HG03565 (cell line): ENCODE results near the gene TMEM121B.

Source experiments
- ATAC-seq: cut with Tn5 transposase; IDR thresholded peaks from one replicate; pipeline ENCODE4 v1.9.1; 2021; ENCODE audit warnings: mild to moderate bottlenecking, moderate library complexity; ENCODE audit not compliant: unreplicated experiment

TMEM121B gene

DNA sequence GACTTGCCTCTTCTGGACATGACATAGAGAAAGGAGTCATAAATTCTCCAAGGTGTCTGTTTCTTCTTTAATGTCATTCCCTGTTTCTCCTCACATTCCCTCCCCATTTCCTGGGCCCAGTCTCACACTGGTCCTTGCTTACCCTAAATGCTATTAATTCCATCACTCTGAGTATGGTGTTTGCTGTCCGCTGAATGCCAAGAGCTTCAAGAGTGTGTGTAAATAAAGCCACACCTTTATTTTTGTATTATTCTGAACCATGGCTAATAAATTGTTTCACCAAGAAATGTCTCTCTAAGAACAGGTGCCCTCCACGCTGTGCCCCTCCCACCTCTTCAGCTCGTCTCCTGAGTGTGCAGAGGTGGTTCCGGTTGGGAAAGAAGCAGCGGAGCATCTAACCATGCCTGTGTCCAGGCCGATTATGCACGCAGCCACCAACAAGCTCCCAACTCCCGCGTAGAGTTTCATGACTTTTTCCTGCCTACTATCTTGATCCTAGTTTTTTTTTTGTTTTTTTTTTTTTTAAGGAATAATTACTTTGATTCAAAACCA is 8.6 kb downstream of the TMEM121B start:
- no peak for ATAC-seq

DNA sequence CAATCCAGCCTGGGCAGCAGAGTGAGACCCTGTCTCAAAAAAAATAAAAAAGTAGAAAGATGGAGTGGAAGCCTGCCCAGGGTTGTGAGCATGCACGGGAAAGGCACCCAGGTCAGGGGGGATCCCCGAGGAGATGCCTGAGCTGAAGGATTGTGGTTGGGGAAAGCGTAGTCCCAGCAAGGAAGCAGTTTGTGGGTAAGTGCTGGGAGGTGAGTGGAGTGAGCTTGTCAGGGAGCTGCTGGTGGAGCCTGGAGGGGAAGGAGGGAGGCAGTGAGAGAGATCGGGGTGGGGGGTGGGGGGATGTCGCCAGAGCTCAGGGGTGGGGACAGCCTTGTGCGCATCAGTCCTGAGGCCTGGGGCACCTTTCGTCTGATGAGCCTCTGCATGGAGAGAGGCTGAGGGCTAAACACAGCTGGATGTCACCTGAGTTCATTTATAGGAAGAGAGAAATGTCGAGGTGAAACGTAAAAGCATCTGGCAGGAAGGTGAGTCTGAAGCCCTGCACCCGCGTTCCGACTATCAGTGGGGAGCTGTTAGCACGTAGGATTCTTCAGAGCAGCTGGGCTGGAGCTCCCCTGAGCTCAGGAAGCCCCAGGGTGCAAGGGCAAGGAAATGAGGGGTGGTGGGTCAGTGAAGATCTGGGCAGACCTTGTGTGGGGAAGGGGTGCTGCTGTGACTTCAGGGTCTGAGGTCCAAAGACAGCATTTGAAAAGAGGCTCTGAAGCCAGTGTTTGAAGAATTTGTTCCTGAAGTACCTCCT is 10.2 kb downstream of the TMEM121B start:
- ATAC-seq, result no peak

DNA sequence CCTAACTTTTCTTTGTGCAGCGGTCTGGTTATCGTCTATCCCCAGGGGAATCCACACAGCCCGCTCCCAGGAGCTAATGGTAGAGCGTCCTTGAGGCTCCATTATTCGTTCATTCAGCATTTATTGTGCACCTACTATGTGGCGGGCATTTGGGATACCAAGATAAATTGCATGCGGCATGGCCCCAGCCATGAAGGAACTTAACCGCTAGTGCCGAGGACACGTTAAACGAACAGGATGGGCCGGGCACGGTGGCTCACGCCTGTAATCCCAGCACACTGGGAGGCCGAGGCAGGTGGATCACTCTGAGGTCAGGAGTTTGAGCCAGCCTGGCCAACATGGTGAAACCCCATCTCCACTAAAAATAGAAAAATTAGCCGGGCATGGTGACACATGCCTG is 11.2 kb downstream of the TMEM121B start:
- ATAC-seq, result no peak

DNA sequence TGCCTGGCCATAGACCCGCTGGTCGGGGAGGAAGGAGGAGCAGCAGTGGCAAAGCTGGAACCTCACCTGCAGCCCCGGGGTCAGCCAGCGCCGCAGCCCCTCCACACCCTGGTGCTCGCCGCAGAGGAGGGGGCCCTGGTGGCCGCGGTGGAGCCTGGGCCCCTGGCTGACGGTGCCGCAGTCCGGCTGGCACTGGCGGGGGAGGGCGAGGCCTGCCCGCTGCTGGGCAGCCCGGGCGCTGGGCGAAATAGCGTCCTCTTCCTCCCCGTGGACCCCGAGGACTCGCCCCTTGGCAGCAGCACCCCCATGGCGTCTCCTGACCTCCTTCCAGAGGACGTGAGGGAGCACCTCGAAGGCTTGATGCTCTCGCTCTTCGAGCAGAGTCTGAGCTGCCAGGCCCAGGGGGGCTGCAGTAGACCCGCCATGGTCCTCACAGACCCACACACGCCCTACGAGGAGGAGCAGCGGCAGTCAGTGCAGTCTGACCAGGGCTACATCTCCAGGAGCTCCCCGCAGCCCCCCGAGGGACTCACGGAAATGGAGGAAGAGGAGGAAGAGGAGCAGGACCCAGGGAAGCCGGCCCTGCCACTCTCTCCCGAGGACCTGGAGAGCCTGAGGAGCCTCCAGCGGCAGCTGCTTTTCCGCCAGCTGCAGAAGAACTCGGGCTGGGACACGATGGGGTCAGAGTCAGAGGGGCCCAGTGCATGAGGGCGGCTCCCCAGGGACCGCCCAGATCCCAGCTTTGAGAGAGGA is 11.9 kb downstream of the TMEM121B start:
- no peak for ATAC-seq

DNA sequence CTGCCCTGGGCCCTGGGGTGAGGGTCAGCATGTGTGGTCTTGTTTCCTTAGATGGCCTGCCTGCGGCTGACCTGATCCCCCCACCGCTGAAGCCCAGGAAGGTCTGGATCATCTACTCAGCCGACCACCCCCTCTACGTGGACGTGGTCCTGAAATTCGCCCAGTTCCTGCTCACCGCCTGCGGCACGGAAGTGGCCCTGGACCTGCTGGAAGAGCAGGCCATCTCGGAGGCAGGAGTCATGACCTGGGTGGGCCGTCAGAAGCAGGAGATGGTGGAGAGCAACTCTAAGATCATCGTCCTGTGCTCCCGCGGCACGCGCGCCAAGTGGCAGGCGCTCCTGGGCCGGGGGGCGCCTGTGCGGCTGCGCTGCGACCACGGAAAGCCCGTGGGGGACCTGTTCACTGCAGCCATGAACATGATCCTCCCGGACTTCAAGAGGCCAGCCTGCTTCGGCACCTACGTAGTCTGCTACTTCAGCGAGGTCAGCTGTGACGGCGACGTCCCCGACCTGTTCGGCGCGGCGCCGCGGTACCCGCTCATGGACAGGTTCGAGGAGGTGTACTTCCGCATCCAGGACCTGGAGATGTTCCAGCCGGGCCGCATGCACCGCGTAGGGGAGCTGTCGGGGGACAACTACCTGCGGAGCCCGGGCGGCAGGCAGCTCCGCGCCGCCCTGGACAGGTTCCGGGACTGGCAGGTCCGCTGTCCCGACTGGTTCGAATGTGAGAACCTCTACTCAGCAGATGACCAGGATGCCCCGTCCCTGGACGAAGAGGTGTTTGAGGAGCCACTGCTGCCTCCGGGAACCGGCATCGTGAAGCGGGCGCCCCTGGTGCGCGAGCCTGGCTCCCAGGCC is 12.7 kb downstream of the TMEM121B start:
- ATAC-seq, result no peak

DNA sequence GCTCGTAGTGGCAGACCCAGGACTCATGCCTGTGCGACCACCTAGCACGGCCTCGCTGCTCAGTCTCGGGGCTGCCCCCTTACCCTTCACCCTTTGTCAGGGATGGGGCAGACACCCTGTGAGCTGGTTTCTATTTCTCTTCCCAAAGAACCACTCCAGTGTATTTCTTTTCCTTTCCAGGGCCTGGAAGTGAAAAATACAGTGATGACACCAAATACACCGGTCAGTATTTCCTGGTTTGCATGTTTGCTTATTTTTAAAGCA is 13.7 kb downstream of the TMEM121B start:
- no peak for ATAC-seq

DNA sequence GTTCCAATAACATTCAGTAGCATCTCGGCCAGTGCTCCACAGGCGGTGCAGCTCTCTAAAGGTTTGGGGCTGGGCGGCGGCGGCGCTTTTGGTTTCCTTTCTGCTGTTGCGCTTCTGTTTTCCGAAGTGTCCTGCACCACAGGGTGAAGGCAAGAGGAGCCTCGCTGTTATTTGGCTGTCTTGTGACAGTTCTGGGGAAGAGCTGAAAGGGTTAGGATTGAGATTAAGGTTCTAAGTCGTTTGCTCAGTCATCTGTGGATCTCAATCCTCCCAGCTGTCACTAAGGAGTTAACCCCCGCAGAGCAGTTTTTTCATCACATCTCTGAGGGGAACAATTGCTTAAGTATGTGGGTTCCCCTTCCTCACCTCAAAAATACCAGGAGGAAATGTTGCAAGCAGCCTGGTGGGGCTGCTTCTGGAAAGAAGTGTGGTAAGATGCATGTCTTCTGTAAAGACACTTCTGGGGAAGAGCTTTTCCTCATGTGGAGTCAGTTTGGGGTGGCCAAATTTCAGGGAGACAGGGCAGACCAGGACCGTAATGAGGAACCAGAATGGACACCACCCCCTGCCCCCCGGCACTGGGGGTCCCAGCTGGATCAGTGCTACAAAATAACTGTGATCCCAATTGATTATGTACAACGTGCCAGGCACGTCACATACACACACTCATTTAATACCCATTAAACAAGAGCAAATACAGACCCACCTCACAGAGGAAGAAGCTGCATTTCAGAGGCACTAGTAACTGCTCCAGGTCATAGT is 14.2 kb downstream of the TMEM121B start:
- no peak for ATAC-seq

DNA sequence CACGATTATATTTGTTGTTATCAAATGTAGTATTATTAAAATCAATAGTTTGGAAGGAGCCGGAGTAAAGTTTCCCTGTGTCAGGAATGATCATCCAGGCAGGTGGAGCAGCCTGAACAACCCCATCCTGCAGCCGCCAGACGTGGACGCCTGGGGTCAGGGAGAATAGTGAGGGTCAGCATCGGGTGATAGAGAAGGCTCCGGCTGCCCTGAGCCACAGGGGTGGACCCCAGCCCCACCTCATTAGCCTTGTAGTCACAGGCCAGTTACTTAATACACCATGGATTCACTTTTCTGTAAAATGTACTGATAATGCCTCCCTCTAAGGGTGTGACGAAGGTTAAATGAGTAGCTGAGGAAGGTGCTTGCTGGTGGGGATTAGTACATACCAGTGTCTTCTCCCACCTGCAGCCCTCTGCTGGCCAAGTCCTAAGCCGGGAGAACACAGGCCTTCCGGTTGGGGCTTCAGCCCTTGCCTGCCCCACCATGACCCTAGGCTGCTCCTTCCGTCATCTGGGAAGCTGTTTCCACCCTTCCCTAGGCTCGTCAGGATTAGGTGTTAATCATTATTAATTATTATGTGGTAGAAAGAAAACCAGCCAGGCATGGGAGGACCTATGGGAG is 14.9 kb downstream of the TMEM121B start:
- no peak for ATAC-seq

DNA sequence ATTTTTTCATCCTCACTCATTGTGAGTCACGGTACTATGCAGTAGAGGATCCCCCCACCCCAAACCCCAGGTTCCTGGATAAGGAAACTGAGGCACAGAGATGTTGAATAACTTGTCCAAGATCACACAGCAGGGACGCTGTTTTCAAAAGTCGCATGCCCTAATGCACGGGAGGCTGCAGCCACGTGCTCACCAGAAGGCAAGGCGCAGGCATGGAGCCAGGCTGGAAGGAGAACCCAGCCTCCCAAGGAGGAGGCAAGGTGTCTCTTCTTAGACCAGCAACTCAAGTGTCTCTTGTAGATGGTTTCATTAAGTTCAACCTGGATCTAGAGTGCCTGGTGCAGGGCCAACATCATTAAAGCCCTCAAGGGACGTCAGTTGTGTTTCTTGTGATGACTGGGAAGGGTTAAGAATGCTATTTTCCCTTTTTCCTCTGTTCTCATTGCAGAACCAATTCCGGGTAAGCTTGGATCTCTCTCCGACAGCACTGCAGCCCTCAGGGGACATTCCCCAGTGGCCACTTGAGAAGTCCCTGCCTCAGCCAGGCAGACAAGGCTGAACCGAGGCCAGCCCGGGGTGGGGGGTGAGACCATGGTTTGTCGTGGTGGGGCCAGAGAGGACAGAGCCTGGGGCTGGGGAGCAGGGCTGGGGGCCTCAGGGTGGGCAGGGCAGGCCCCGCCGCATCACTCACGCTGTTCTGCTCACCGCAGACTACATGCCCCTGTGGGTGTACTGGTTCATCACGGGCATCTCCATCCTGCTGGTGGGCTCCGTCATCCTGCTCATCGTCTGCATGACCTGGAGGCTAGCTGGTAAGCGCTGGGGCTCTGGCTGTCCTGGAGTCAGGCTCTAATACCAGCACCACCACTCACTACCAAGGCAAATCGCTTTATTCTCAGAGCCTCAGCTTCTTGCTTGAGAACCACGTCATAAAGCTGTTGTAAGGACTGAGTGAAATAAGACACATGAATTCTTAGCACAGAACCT is 15.7 kb downstream of the TMEM121B start:
- ATAC-seq, result no peak

DNA sequence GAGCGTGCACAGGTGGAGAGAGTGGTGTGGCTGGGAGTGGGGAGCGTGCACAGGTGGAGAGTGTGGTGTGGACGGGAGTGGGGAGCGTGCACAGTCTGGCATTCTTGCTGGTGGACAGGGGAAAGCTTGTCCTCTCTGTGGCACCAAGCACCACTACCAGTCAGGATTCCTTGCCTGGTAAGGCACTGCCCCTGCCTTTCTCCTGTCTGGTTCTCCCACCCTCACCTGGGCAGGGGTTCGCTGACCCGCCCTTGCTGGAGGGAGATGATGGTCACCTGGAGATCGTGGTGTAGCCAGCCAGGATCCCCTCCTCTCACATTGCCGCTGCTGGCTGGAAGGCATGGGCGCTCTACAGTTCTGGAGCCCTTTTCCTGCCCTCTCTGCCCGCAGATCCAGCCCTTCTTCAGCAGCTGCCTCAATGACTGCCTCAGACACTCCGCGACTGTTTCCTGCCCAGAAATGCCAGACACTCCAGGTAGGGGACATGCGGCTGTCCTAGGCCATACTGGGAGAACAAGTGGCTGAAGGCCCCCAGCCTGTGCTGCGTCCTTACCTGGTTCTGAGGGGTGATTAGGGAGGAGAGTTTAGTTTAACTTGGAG is 16.7 kb downstream of the TMEM121B start:
- no peak for ATAC-seq

DNA sequence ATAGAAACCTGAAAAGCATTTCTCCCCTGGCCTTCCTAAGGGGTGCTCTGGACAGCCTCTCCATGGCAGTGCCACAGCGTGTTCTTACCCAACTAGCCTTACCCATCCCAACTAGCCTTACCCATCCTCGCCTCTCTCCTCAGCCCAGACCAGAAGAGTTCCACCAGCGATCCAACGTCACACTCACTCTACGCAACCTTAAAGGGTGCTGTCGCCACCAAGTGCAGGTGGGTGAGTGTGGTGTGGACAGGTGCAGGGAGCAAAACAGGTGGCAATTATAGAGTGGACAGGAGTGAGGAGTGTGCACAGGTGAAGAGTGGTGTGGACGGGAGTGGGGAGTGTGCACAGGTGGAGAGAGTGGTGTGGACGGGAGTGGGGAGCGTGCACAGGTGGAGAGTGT is 17.8 kb downstream of the TMEM121B start:
- no peak for ATAC-seq

DNA sequence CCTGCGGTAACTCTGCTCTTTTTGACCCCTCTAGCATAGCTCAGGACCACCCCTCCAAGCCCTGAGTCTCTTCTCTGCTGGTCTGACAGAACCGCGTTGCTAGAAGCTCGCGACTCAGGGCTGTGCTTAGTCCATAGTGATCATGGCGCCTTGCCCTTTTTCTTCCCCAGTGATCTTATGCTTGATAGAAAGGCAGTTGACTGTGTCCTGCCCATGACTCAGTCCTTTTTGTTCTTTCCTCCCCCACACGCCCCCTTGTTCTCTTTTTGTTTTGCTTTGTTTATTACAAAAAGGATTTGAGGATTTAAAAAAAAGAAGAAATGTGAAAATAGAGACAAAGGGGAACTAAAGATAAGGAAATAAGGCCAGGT is 18.9 kb downstream of the TMEM121B start:
- no peak for ATAC-seq

DNA sequence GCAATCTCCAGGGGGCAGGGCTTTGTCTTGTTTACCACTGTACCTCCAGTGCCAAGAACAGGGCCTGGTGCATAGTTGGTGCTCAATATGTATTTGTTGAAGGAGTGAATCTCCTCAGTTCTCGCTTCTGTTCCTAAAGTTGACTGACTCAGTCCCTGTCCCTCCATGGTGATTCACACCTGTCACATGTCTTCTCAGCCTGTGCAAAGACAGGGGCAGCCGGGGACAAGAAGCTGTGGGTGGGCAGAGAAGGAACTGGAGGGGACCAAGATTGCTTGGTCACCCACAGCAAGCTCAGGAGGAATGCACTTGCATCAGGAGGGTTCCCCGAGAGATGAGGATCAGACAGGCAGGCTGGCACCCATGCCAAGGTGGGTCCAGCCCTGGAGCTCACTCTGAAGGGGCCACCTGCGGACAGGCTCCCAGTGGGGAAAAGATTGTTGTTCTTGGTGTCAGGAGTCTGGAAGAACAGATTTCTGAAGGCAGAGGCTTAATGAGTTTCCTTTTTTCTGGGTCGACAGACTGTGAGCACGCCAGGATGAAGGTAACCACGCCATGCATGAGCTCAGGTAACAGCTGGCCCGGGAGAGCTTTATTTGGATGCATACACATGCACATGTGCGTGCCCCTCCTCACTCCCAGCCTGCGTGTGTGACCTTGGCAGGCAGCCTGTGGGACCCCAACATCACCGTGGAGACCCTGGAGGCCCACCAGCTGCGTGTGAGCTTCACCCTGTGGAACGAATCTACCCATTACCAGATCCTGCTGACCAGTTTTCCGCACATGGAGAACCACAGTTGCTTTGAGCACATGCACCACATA is 19.5 kb downstream of the TMEM121B start:
- ATAC-seq, result no peak

DNA sequence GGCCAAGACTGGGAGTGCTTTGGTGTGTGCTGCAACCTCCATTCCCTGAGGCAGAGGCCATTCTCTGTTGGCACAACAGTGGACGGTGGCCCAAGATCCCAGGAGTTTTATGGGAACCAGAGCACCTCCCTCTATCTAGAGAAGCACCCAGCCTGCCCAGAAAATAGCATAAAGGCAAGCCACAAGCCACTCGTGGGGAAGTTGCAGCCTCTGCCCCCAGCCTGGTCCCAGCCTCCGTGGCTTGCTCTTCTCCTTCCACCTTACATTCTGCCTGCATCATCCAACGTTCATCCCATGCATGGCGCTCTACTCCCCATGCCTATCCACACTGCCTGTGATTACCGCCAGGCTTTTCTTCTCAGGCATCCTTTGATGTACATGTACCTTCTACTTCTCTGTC is 20.5 kb downstream of the TMEM121B start:
- ATAC-seq, result no peak

DNA sequence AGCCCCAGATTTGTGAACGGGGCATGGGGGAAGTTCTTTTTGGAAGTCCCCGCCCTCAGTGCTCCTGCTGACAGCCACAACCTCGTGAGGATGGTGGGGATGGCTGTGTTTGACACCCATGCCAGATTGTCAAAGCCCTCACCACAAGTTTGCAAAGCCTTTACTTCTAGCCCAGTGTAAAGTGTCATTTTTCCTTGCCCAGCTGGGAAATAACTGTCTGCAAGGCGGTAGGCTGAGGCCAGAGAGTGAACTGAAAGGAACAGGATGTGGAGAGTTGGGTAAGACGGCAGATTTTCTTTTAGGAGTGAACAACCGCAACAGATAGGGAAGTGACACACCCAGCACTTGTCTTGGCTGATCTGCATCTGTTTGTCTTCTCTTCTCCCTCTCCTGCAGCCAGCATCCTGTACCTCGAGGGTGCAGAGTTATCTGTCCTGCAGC is 22.8 kb downstream of the TMEM121B start:
- no peak for ATAC-seq

DNA sequence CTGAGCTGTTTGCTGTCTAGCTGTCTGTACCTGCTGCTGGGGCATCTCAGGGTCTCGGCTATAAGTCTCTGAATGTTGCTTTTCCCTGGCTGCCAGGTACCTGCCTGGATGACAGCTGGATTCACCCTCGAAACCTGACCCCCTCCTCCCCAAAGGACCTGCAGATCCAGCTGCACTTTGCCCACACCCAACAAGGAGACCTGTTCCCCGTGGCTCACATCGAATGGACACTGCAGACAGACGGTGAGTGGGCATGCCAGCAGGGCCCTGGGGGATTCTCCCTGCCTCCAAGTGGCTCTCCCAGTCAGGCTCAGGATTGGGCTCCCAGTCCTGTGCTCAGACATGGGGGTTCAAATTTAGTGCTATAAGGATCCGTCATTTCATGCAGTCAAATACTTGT is 23.5 kb downstream of the TMEM121B start:
- ATAC-seq, result no peak

DNA sequence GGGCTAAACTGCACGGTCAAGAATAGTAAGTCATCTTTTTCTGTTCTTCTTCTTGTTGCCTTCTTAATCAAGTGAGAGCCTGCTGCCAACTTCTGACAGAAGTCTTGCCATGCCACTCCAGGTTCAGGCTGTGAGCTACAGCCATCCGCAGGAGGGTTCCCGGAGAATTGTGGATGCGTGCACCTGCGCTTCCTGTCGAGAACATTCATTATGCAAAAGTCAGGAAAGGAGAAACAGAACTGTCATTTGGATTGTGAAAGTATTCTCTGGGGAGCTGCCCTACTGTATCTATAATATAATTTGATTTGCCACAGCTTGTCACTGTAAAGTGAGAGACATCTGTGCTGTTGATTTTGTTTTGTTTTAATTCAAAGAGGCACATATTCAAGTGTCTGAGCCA is 24.1 kb downstream of the TMEM121B start:
- ATAC-seq, result no peak

DNA sequence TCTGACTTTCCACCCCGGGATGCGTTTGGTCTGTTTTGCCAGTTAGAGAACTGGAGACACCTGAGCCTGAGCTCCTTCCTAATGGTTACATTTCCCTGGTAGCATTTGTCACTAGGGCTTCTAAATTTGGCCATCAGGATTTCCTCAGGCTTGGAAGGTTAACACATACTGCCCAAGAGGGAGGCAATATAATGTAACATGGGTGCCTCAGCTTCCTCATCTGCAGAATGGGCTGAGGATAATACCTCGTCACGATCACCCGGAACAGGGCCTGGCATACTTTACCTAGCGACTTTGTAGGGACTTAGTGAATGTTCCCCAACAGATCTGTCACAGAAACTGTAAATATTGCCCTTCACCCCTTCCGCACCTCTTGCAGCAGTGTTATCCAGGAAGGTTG is 25.1 kb downstream of the TMEM121B start:
- ATAC-seq, result no peak
